ENCODE data around the gene UHRF1.

The UHRF1 gene

DNA sequence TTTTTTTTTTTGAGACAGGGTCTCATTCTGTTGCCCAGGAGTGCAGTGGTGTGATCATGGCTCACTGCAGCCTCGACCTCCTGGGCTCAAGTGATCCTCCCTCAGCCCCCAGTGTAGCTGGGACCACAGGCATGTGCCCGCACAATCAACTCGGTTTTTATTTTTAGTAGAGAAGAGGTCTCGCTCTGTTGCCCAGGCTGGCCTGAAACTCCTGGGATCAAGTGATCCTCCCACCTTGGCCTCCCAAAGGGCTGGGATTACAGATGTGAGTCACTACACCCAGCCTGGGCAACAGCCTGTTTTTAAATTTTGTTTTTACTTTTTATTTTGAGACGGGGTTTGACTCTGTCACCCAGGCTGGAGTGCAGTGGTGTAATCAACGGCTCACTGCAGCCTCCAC lies 57.3 kb downstream of the UHRF1 start:
- TF ChIP-seq, protein P1, sequence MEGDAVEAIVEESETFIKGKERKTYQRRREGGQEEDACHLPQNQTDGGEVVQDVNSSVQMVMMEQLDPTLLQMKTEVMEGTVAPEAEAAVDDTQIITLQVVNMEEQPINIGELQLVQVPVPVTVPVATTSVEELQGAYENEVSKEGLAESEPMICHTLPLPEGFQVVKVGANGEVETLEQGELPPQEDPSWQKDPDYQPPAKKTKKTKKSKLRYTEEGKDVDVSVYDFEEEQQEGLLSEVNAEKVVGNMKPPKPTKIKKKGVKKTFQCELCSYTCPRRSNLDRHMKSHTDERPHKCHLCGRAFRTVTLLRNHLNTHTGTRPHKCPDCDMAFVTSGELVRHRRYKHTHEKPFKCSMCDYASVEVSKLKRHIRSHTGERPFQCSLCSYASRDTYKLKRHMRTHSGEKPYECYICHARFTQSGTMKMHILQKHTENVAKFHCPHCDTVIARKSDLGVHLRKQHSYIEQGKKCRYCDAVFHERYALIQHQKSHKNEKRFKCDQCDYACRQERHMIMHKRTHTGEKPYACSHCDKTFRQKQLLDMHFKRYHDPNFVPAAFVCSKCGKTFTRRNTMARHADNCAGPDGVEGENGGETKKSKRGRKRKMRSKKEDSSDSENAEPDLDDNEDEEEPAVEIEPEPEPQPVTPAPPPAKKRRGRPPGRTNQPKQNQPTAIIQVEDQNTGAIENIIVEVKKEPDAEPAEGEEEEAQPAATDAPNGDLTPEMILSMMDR (conservative IDR thresholded peaks at IDR 0.05; ENCODE audit: low read depth, low read length), result no peak
- no peak overlapping the region for H3K4me3 ChIP-seq (ENCODE audit: low read length)
- no peak for DNase-seq (ENCODE audit: low read depth)

DNA sequence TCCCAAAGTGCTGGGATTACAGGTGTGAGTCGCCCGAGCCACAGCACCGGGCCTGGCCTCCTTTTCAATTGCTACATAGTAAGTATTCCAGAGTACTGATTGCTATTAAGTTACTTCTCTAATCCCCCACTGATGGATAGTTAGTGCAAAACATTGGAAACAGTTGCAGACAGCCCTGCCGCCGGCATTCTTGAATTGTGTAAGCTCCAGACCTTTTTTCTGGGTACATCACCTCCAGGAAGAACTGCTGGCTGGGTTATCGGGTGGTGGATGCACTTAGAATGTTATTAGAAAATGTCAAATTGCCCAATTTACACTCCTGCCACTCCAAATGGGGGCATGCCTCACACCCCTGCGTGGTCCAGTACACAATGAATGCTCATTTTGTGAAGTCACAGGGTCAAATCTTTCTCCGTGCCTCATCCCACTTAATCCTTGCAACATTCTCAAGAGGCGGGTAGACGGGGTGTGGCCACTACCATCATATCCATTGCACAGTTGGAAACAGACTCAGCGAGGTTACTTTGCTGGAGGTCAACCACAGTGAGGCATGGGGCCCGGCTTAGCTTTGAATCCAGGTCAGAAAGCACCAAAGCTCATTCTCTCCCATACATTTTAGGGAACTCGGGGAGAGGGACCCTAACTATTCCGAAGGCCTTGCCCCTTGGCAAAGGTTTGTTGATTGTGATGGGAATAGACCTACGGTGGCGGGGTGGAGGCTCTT lies 58.6 kb downstream of the UHRF1 start:
- peak overlapping the region; percentile 51 for H3K4me3 ChIP-seq (ENCODE audit: low read length)
- TF ChIP-seq, protein P1 (conservative IDR thresholded peaks at IDR 0.05; ENCODE audit: low read depth, low read length), result no peak
- no peak for DNase-seq (ENCODE audit: low read depth)

DNA sequence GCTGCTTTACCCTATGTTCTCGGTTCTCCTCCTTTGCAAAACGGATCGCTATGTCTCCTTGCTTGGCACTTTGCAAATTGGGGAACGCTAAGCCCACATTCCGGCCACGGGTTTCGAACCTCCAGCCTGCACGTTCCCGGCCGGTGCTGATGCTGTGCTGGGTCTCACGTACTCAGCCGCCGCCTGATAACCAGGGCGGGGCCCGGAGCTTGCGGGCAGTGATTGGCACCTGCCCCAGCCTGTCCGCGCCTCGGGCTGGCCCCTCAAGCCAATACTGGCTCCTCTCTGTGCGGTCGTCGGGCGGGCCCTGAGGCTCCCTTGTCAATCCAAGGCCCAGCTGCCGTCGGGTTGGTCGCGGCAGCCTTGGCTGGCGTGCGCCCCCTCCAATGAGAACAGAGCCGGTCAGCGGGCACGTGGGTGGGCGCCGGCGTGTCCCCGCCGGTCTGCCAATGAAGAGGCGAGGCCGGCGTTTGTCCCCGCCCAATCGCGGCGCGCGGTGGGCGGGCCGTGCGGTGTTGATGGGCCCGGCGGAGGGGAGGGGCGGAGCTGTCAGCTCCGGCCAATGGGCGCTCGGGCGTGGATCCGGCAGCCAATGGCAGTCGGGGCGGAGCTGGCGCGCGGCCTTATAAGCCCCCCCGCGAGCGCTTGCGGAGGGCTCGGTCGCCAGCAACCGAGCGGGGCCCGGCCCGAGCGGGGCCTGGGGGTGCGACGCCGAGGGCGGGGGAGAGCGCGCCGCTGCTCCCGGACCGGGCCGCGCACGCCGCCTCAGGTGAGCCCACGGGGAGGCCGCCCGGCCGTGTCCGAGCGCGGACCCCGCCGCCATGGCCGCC lies 59.4 kb downstream of the UHRF1 start, which contains the start of gene KDM4B:
TSS of gene KDM4B (plus strand) at position 652 of the 830 bp plus-strand sequence. CDS start 63,778 bp downstream, outside the sequence.
- DNase-seq (ENCODE audit: low read depth), result peak; percentile 97
- TF ChIP-seq, protein P1 (conservative IDR thresholded peaks at IDR 0.05; ENCODE audit: low read depth, low read length), result no peak
- peak within 1 kb of the TSS; percentile 80 for H3K4me3 ChIP-seq (ENCODE audit: low read length)

DNA sequence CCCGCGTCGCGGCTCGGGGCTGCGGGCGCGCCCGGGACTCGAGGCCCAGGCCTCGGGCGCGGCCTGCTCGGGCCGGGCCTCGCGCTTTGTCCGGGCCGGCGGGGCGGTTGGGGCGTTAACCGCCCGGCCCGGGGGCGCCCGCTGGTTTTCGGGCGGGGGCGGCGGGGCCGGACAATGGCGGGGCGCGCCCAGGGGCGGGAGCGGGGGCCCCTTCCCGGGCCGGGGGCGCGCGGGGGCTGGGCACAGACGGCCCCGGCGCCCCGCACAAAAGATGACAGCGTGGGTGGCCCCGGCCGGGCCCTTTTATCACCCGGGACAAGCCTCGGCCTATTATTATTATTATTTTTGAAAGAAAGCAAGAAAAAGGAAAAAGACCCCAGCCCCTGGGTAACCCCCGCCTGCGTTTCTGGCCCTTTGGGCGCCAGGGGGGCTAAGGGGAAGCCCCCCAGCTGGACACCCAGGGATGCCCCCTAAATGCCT lies 60.0 kb downstream of the UHRF1 start:
- peak overlapping the region; percentile 80 for H3K4me3 ChIP-seq (ENCODE audit: low read length)
- TF ChIP-seq, protein P1 (conservative IDR thresholded peaks at IDR 0.05; ENCODE audit: low read depth, low read length), result no peak
- no peak for DNase-seq (ENCODE audit: low read depth)

DNA sequence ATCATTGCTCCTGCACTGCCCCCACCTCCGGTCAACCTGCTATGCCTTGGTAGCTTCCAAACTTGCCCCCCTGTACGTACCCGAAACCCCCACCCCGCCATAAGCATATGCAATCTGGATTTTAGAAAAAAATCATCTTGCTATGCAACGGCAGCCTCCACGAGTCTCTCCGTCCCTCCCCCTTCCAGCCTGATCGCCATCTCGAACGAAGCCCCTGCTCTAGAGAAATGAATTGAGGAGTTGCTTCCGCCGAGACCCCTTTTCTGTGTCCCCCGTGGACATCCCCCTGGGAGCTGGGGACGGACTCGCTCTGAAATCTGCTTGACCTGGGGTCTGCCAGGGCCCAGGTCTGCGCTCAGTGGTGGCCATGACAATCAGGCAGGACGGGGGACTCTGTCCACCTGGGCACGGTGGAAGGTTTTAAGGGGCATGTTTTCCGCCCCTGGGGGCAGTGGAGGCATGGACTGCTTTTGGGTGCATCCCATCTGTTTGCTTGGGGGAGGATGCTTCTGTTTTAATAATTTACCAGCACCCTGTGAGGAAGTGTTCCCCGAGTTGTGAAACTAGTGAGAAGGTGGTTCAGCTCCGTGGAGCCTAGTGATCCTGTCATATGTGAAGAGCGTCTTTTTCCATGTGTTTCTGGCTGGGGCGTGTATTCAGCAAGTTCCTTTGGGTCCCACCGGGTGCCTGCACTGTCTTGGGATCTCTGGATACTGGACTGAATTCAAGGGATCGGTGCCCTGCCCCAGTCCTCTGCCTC lies 60.7 kb downstream of the UHRF1 start:
- DNase-seq (ENCODE audit: low read depth), result no peak
- H3K4me3 ChIP-seq (ENCODE audit: low read length), result peak overlapping the region; percentile 80
- TF ChIP-seq, protein P1 (conservative IDR thresholded peaks at IDR 0.05; ENCODE audit: low read depth, low read length), result no peak

DNA sequence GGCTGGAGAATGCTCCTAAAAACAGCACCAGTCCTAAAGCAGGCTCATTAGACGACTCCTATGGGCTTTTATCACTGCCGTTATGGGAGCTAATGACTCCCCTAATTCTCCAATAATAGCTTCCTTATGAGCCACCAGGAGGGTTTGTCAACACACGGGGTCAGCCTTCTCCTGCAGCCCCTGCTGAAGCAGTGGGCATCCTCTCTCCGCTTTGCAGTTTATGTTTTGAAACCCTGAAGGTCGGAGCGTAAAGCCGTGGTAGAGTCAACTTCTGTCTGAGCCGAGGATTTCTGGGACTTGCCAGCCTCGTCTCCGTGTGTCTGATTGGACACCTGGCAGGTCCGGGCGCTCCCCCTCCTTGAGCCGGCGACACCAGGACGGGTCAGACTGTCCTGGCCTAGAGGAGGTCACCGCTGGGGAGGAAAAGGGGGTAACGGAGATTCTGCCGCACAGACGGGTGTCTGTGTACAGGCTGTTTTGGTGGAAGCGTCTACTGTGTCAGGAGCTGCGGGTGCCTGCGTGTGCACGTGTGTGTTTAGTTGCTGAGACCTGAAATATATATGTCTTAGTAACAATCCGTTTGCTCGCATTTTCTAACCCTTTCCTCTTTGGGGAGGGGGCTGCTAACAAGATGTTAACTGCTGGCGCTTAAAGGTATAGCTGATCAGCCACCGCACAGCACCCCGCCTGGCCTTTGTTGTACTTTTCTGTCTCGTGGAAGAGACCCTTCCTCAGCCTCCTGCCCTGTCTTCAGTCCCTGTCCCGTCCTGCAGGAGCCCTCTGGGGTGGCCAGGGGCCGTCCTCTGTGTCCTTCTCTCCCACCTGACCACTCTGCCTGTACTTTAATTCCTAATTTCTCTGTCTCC lies 61.5 kb downstream of the UHRF1 start:
- no peak for DNase-seq (ENCODE audit: low read depth)
- TF ChIP-seq, protein P1 (conservative IDR thresholded peaks at IDR 0.05; ENCODE audit: low read depth, low read length), result no peak
- peak overlapping the region; percentile 80 for H3K4me3 ChIP-seq (ENCODE audit: low read length)
